Cardiac fibroblast (primary cell): ENCODE data around the gene CD164.

Source experiments
- DNase-seq, 2 donors: peaks; one replicate each; pipeline versions ENCODE4 v3.0.0 to v3.0.0-alpha.2; 2010; ENCODE audit warnings: low read depth in 2 of 2
- H3K4me3 ChIP-seq, 2 donors: replicated peaks in 1 of 2; 1 replicate in 1 of 2; 2 replicates in 1 of 2; pipeline ENCODE4 v1.5.1; 2011; ENCODE audit warnings: low read depth in 2 of 2, low read length in 2 of 2, mild to moderate bottlenecking in 2 of 2, moderate library complexity in 1 of 2
- TF ChIP-seq, protein P1 (sequence below): IDR thresholded peaks from one replicate; pipeline ENCODE4 v1.5.1; 2011; ENCODE audit warnings: low read depth, mild to moderate bottlenecking, low read length, inconsistent platforms

CD164 gene

DNA sequence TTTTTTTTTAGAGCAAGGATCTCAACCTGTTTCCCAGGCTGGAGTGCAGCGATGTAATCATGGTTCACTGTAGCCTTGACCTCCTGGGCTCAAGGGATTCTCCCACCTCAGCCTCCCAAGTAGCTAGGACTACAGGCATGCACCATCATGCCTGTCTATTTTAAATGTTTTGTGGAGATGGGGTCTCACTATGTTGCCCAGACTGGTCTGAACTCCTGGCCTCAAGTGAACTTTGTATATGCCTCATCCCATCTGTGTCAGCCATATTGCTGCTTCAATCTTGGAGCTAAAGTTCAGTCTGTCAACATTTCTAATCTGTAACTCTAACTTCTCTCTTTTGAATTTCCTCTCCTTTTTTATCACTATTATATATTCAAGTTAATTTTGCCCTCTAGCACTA lies 54.3 kb downstream of the CD164 start:
- H3K4me3 ChIP-seq = no peak overlapping the region

DNA sequence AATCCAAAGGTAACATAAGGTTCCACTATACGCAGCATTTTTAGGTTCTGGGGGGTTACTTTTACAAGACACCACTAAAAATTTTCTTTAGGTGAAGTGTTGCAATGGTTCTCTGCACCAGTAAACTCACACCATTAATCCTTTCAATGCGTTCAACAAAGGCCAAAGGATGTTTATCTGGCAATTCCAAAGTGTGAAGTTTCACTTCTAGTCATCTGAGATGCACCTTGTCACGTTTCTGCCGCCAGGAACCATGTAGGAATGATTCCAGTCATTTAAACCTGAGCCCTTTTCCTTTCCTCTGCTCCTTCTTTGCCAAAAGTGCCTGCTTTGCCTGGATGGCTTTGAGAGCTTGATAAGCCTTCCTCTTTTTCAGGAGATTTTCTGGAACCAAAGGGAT lies 54.8 kb downstream of the CD164 start:
- no peak overlapping the region for H3K4me3 ChIP-seq
- TF ChIP-seq, protein P1, sequence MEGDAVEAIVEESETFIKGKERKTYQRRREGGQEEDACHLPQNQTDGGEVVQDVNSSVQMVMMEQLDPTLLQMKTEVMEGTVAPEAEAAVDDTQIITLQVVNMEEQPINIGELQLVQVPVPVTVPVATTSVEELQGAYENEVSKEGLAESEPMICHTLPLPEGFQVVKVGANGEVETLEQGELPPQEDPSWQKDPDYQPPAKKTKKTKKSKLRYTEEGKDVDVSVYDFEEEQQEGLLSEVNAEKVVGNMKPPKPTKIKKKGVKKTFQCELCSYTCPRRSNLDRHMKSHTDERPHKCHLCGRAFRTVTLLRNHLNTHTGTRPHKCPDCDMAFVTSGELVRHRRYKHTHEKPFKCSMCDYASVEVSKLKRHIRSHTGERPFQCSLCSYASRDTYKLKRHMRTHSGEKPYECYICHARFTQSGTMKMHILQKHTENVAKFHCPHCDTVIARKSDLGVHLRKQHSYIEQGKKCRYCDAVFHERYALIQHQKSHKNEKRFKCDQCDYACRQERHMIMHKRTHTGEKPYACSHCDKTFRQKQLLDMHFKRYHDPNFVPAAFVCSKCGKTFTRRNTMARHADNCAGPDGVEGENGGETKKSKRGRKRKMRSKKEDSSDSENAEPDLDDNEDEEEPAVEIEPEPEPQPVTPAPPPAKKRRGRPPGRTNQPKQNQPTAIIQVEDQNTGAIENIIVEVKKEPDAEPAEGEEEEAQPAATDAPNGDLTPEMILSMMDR = no peak

More for the DNA sequence above, 54.3 kb downstream of the CD164 start:
- TF ChIP-seq, protein P1 = no peak
- DNase-seq = no peak

DNA sequence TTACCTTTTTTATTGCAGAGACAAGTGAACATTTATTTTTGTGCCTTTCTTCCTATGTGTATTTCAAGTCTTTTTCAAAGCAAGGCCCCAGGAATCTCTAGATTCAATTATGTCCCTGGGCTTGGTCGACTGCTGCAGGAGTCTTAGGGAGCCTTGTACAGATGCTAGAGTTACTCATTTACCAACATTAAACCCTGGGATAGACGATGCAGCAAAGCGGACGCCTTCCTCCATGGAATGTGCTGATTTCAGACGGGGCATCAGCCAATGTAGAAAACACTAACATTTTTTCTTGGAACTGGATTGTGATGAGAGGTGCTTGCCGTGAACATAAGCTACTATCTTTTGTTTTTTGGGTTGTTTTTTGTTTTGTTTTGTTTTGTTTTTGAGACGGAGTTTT lies 55.9 kb downstream of the CD164 start:
- no peak for DNase-seq
- H3K4me3 ChIP-seq = no peak overlapping the region
- TF ChIP-seq, protein P1 = no peak

More for the DNA sequence above, 54.8 kb downstream of the CD164 start:
- DNase-seq = no peak

DNA sequence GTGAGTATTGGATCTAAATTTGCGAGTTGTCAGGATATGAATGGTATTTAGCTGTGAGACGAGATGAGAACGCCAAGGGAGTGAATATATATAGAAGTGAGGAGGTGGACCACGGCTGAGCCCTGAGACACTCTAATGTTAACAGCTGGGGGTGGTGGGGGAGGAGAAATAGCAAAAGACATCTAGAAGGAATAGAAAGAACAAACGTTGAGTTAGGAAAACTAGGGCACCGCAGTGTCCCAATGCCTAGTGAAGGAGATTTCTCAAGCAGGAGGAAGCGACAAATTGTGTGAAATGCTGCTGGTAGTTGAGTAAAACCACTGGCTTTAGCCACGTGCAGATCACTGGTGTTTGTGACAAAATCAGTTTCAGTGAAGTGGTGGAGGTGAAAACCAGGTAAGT lies 56.9 kb downstream of the CD164 start:
- DNase-seq = no peak
- H3K4me3 ChIP-seq = no peak overlapping the region
- TF ChIP-seq, protein P1 = no peak

DNA sequence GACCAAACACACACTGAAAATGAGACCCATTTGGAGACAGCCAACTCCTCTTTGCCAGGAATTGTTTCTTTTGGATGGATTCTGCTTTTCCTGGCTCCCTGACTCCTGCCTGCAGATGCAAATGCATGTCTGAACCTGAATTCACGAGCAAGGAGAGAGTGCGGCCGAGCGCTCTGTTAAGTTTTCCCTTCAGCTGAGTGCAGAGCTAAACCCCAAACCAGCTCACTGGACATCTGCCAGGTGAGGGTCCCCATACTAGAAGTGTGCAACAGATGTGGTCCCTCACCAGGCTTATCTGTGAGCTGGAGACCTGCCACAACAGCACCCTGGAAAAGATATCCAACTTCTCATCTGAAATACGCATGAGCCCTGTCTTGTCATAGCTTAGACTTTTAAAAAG lies 59.0 kb downstream of the CD164 start:
- TF ChIP-seq, protein P1 = no peak
- DNase-seq = no peak
- no peak overlapping the region for H3K4me3 ChIP-seq

DNA sequence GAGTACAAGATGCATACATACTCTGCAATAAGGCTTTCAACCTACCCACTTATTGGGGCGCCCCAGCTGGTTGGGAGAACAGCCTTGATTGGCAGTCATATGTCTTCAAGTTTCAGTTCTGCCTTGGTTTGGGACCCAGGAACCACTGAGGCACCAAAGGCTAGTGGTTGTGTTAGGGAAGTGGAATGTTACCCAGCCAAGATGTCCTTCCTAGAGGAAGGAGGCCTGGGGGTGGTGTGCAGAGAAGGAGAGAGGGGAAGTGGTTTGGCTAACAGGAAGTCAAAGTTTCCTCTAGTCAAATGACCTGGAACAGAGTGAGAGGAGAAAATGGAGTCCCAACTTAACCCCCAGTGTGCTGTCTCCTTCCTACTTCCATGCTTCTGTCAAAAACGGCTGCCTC lies 59.4 kb downstream of the CD164 start:
- TF ChIP-seq, protein P1 = no peak
- DNase-seq = no peak
- H3K4me3 ChIP-seq = no peak overlapping the region

DNA sequence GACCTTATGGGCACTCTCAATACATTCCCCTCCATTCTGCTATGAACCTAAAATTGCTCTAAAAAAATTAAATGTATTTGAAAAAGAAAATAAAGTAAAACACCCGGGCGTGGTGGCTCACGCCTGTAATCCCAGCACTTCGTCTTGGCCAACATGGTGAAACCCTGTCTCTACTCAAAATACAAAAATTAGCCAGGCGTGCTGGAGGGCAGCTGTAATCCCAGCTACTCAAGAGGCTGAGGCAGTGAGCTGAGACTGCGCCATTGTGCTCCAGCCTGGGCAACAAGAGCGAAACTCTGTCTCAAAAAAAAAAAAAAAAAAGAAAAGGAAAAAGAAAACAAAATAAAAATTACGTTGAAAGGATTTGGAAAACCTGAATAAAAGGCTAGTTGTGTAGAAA lies 60.5 kb downstream of the CD164 start:
- H3K4me3 ChIP-seq = no peak overlapping the region
- TF ChIP-seq, protein P1 = no peak
- no peak for DNase-seq
